PFSK-1 (cell line): Measurements from ENCODE around the gene DCAF10.
A peak's percentile ranks its signal among the peaks of the same experiment; 100 is the strongest.

Experiments
- FOXP2 ChIP-seq: optimal IDR thresholded peaks from 2 replicates; pipeline ENCODE3; 2011; ENCODE audit warnings: borderline replicate concordance, control low read depth, inconsistent platforms; ENCODE audit not compliant: insufficient read depth; ENCODE audit errors: extremely low read length, extremely low read depth
- POLR2AphosphoS5 ChIP-seq: IDR thresholded peaks from 2 replicates; pipeline ENCODE4 v1.6.1; 2012; ENCODE audit warnings: low read depth, mild to moderate bottlenecking, control low read depth, low read length, moderate library complexity
- REST ChIP-seq, 2 experiments: IDR thresholded peaks; 2 replicates each; pipeline versions ENCODE4 v1.6.1 to v1.8.0; 2011 to 2012; ENCODE audit warnings: low read depth in 2 of 2, low read length in 2 of 2, control low read depth in 1 of 2, inconsistent platforms in 1 of 2, mild to moderate bottlenecking in 1 of 2, moderate library complexity in 1 of 2; ENCODE audit not compliant: insufficient read depth in 1 of 2
- SIN3A ChIP-seq: IDR thresholded peaks from 2 replicates; pipeline ENCODE4 v1.6.1; 2012; ENCODE audit warnings: mild to moderate bottlenecking, low read length, moderate library complexity, borderline replicate concordance; ENCODE audit not compliant: insufficient read depth
- TAF1 ChIP-seq: IDR thresholded peaks from 2 replicates; pipeline ENCODE4 v1.6.1; 2012; ENCODE audit warnings: low read length, control low read depth, borderline replicate concordance; ENCODE audit not compliant: insufficient read depth

Gene DCAF10

DNA sequence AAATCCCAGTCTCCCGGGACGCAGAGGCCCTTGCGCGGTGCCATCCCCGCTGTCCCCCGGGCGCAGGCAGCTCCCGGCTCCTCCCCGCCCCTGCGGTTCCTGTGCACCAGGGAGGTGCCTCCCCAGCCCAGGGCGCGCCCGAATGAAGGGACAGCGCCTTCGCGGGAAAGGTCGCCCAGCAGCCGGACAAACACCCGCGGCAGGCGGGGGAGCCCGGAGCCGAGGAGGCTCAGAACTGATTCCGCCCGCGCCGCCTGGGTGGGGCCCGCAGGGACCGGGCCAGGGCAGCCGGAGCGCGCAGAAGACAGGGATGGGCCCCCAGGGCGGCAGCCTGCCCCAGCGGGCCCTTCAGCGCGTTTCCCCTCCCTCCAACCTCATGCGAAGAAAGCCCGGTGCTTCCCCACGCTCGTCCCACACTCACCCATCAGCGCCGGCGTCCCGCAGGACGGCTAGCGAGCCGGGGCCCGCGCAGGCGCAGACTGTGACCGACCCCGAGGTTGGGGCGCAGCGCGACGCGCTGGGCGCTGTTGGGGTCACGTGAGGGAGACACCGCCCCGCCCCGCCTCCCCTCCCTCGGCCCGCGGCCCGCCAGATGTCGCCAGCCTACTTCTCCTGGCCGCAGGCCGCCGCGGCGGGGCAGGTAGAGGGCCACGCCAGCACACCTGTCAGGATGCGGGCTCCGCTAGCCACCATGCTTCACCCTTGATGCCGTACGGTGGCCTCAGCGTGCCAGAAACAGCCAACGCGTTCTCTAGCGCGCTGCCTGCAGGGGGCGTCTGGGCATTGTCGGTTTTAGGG, 103.2 kb downstream of the DCAF10 start, which contains the start of gene SLC25A51:
Gene SLC25A51 (minus strand): TSS at position 481 of the 798 bp plus-strand sequence. CDS start 15,577 bp downstream, outside the sequence.
- TF ChIP-seq TAF1 = no peak; the same call in 1 of the 2 replicates
- peak; percentile 74 for TF ChIP-seq POLR2AphosphoS5
- TF ChIP-seq REST (IDR thresholded peaks at IDR 0.05; ENCODE audit: insufficient read depth in 1 of 2, low read depth in 2 of 2, low read length in 2 of 2) = 0 out of 4 replicates have a peak, but pooled peaks of 1 of the 2 experiments have one; percentile 42
- peak; percentile 77 for TF ChIP-seq FOXP2
- no peak for TF ChIP-seq SIN3A

DNA sequence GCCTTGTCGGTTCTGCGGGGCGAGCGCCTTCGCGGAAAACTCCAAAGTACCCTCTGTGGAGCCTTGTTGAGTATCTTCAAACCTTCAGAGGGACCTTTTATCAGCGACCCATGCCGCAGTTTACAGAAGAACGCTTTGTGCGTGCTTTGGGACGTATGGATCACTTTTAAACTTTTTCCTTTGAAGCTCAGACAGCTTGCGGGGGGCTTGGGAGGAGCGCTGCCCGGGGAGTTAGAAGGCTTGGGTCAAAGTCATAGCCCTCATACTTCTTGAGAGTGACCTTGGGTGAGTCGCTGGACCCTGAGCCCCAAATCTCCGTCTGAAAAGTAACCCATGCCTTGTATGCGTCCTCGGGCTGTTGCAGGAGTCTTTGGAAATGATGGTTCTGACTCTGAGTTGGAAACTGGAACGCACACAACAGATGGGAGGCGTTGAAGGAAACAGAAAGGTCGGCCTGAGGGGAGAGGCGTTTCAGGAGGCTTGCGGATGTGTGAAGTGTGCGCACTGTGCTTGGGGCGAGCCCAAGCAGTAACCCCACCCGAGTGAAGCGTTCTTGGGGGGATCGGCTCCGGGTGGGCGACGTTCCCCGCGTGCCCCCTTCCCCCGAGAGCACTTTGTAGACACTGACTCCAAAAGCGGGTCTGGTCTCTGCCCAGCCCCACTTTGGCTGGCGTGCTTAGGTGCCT, 104.0 kb downstream of the DCAF10 start:
- no peak for TF ChIP-seq REST (IDR thresholded peaks at IDR 0.05; ENCODE audit: insufficient read depth in 1 of 2, low read depth in 2 of 2, low read length in 2 of 2)
- no peak for TF ChIP-seq POLR2AphosphoS5
- TF ChIP-seq FOXP2 = no peak
- TF ChIP-seq SIN3A = no peak
- no peak for TF ChIP-seq TAF1

DNA sequence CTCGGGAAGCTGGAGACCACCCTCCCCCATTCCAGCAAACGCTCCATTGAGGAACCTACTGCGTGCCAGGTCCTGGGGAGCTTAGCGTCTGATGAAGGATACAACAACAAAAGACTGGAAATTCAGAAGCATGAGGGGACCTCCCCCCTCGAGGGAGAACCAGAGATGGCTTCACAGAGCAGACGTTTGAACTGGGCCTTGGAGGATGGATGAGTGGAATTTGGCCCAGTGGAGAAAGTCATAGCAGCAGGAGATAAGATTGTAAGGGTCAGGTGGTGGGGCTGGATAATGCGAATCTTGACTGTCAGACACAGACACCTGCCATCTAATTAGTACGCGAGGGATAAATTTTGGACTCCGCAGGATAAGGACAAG, 104.5 kb downstream of the DCAF10 start:
- TF ChIP-seq REST (IDR thresholded peaks at IDR 0.05; ENCODE audit: insufficient read depth in 1 of 2, low read depth in 2 of 2, low read length in 2 of 2) (no peak), POLR2AphosphoS5 (no peak), SIN3A (no peak), FOXP2 (no peak), TAF1 (no peak)

- no peak for TF ChIP-seq TAF1
- TF ChIP-seq SIN3A = no peak
- TF ChIP-seq REST (IDR thresholded peaks at IDR 0.05; ENCODE audit: insufficient read depth in 1 of 2, low read depth in 2 of 2, low read length in 2 of 2) = no peak
- TF ChIP-seq FOXP2 = no peak
- TF ChIP-seq POLR2AphosphoS5 = no peak
These were observed 105.2 kb downstream of the DCAF10 start for GRCh38 chr9:37905776-37906175.
